ENCODE data around the gene RANGRF. TPM values are rescaled to one million over a fixed set of nuclear protein-coding genes. Genes with fewer than 3 reads are reported as not detected.

The RANGRF gene
- total and polyA plus RNA-seq, 9 of the 15 experiments (the other 6 are each of a cell fraction or from before 2014, with no cell fraction given): 7.6 to 60.0 (median 16.0) TPM

DNA sequence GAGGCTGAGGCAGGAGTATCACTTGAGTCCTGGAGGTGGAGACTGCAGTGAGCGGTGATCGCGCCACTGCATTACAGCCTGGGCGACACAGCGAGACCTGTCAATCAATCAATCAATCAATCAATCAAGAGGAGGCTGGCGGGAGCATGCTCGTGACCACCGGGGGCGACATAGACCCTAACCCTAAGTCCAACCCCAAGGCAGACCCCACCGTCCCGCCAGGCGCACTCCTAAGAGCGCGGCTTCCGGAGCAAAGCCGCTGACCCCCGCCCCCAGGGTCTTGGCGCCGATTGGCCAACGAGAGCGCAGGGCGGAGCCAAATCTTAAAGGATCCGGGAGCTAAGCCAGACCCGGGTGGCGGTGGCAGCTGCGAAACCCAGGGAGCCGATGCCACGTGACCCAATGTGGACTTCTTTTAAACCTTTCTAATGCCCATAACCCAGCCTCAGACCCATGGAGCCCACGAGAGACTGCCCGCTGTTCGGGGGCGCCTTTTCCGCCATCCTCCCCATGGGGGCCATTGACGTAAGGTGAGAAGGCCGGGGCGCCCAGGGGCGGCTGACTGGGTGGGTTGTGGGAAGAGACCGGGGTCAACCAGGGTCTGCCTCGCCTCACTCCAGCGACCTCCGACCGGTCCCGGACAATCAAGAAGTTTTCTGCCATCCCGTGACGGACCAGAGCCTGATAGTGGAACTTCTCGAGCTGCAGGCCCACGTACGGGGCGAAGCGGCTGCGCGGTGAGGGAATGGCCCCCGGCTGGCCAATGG, at the start of gene RANGRF (continued):
- TF ChIP-seq, protein P1, sequence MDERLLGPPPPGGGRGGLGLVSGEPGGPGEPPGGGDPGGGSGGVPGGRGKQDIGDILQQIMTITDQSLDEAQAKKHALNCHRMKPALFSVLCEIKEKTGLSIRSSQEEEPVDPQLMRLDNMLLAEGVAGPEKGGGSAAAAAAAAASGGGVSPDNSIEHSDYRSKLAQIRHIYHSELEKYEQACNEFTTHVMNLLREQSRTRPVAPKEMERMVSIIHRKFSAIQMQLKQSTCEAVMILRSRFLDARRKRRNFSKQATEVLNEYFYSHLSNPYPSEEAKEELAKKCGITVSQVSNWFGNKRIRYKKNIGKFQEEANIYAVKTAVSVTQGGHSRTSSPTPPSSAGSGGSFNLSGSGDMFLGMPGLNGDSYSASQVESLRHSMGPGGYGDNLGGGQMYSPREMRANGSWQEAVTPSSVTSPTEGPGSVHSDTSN (CRISPR knock-in tag; IDR thresholded peaks at IDR 0.05; ENCODE audit: low read depth): peak; percentile 43; the same call in 1 of the 2 replicates
- TF ChIP-seq, protein P1 (tag; conservative IDR thresholded peaks at IDR 0.05; ENCODE audit: low read depth): peak; percentile 93
- 0 out of 2 replicates have a peak, but pooled peaks have one; percentile 16 for TF ChIP-seq ATF7 (IDR thresholded peaks at IDR 0.05)
- no peak for TF ChIP-seq POLR2H (tag; IDR thresholded peaks at IDR 0.05; ENCODE audit: low read depth)
- no peak for TF ChIP-seq CC2D1A (IDR thresholded peaks at IDR 0.05)
- TF ChIP-seq SIX5 (IDR thresholded peaks at IDR 0.05; ENCODE audit: borderline replicate concordance in 1 of 2, insufficient read depth in 1 of 2, low read depth in 1 of 2, low read length in 2 of 2): no peak
- TF ChIP-seq SP1 (CRISPR knock-in tag; IDR thresholded peaks at IDR 0.05): peak; percentile 54
- no peak for TF ChIP-seq ZNF324 (CRISPR knock-in tag; IDR thresholded peaks at IDR 0.05)
- TF ChIP-seq, protein P2, sequence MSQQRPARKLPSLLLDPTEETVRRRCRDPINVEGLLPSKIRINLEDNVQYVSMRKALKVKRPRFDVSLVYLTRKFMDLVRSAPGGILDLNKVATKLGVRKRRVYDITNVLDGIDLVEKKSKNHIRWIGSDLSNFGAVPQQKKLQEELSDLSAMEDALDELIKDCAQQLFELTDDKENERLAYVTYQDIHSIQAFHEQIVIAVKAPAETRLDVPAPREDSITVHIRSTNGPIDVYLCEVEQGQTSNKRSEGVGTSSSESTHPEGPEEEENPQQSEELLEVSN (IDR thresholded peaks at IDR 0.05; ENCODE audit: borderline replicate concordance in 1 of 2, extremely low read depth in 1 of 2, insufficient read depth in 1 of 2, insufficient read length in 1 of 2, low read depth in 1 of 2, low read length in 1 of 2, poor library complexity in 1 of 2, severe bottlenecking in 1 of 2): peak in 1 of 2 experiments; percentile 5
- TF ChIP-seq NR2C2 (CRISPR knock-in tag; IDR thresholded peaks at IDR 0.05): no peak
- peak; percentile 83 for TF ChIP-seq NR2C2 (tag; IDR thresholded peaks at IDR 0.05)
- TF ChIP-seq ARID1B (IDR thresholded peaks at IDR 0.05): no peak
- TF ChIP-seq, protein P3, sequence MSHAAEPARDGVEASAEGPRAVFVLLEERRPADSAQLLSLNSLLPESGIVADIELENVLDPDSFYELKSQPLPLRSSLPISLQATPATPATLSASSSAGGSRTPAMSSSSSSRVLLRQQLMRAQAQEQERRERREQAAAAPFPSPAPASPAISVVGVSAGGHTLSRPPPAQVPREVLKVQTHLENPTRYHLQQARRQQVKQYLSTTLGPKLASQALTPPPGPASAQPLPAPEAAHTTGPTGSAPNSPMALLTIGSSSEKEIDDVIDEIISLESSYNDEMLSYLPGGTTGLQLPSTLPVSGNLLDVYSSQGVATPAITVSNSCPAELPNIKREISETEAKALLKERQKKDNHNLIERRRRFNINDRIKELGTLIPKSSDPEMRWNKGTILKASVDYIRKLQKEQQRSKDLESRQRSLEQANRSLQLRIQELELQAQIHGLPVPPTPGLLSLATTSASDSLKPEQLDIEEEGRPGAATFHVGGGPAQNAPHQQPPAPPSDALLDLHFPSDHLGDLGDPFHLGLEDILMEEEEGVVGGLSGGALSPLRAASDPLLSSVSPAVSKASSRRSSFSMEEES (CRISPR knock-in tag; IDR thresholded peaks at IDR 0.05): peak; percentile 52; the same call in 1 of the 2 replicates
- peak; percentile 74; the same call in 1 of the 2 replicates for TF ChIP-seq ZBTB7A (IDR thresholded peaks at IDR 0.05; ENCODE audit: borderline replicate concordance, control insufficient read depth, low read depth, low read length)
- TF ChIP-seq ZFX (CRISPR knock-in tag; IDR thresholded peaks at IDR 0.05): peak; percentile 82
- TF ChIP-seq HNRNPLL (IDR thresholded peaks at IDR 0.05; ENCODE audit: low read depth, low read length, poor library complexity, severe bottlenecking): peak; percentile 69
- TF ChIP-seq NR2C1 (IDR thresholded peaks at IDR 0.05): peak; percentile 31; the same call in 1 of the 2 replicates
- no peak for TF ChIP-seq NR2C1 (tag; IDR thresholded peaks at IDR 0.05)
- peak; percentile 31 for TF ChIP-seq KDM5B (IDR thresholded peaks at IDR 0.05; ENCODE audit: insufficient replicate concordance, low read depth, low read length)
- peak; percentile 75 for TF ChIP-seq POLR2G (IDR thresholded peaks at IDR 0.05; ENCODE audit: low read depth, low read length)
- no peak for TF ChIP-seq ILF3 (IDR thresholded peaks at IDR 0.05; ENCODE audit: borderline replicate concordance)
- peak; percentile 44; the same call in 1 of the 2 replicates for TF ChIP-seq SUPT5H (IDR thresholded peaks at IDR 0.05)

Data from K562 (cell line).